MM.1S (cell line): ENCODE data around the gene FAM118B.
A peak's percentile ranks its signal among the peaks of the same experiment; 100 is the strongest.

Source experiments
- DNase-seq: peaks from one replicate; pipeline ENCODE4 v3.0.0-alpha.2; 2015
- H2AFZ ChIP-seq: fragments of 300-600 bp; sonication (generic); 2 replicates; pipeline ENCODE4 v1.6.0; 2016; ENCODE audit warnings: antibody characterized with exemption, low read length
- H3F3A ChIP-seq: fragments of 300-600 bp; sonication (generic); 2 replicates; pipeline ENCODE4 v1.6.1; 2016; ENCODE audit warnings: mild to moderate bottlenecking, antibody characterized with exemption, low read length, moderate library complexity, mixed read lengths; ENCODE audit not compliant: insufficient read depth
- H3K27ac ChIP-seq: fragments of 300-600 bp; sonication (generic); 2 replicates; pipeline ENCODE4 v1.5.1; 2016; ENCODE audit warnings: mild to moderate bottlenecking, low read length
- H3K27me3 ChIP-seq: fragments of 300-600 bp; sonication (generic); replicated peaks from 2 replicates; pipeline ENCODE4 v1.6.0; 2016; ENCODE audit warnings: low read length; ENCODE audit not compliant: insufficient read depth
- H3K36me3 ChIP-seq: fragments of 300-600 bp; sonication (generic); replicated peaks from 2 replicates; pipeline ENCODE4 v1.6.1; 2016; ENCODE audit warnings: mild to moderate bottlenecking, low read length, mixed read lengths; ENCODE audit not compliant: insufficient read depth
- H3K4me1 ChIP-seq: fragments of 300-600 bp; sonication (generic); 2 replicates; pipeline ENCODE4 v1.6.1; 2016; ENCODE audit warnings: low read length, mixed read lengths
- H3K4me2 ChIP-seq: fragments of 300-600 bp; sonication (generic); 2 replicates; pipeline ENCODE4 v1.6.0; 2016; ENCODE audit warnings: low read depth, low read length
- H3K4me3 ChIP-seq: fragments of 300-600 bp; sonication (generic); 2 replicates; pipeline ENCODE4 v1.5.1; 2016; ENCODE audit warnings: low read length, mixed read lengths
- H3K79me2 ChIP-seq: fragments of 300-600 bp; sonication (generic); 2 replicates; pipeline ENCODE4 v1.6.1; 2016; ENCODE audit warnings: mixed run types, low read length, mixed read lengths
- H3K9ac ChIP-seq: fragments of 300-600 bp; sonication (generic); 2 replicates; pipeline ENCODE4 v1.6.1; 2016; ENCODE audit warnings: low read length, mixed read lengths
- H3K9me2 ChIP-seq: fragments of 300-600 bp; sonication (generic); replicated peaks from 2 replicates; pipeline ENCODE4 v1.6.1; 2016; ENCODE audit warnings: mild to moderate bottlenecking, low read length, mixed read lengths; ENCODE audit not compliant: insufficient read depth
- H3K9me3 ChIP-seq: fragments of 300-600 bp; sonication (generic); replicated peaks from 2 replicates; pipeline ENCODE4 v1.6.1; 2016; ENCODE audit warnings: mild to moderate bottlenecking, low read length, mixed read lengths; ENCODE audit not compliant: insufficient read depth
- H4K20me1 ChIP-seq: fragments of 300-600 bp; sonication (generic); 2 replicates; pipeline ENCODE4 v1.6.1; 2016; ENCODE audit warnings: mild to moderate bottlenecking, low read length, moderate library complexity, mixed read lengths; ENCODE audit not compliant: insufficient read depth
- CTCF ChIP-seq: fragments of 300-600 bp; sonication (generic); IDR thresholded peaks from 2 replicates; pipeline ENCODE4 v1.5.1; 2016; ENCODE audit warnings: antibody characterized with exemption, low read length, mixed read lengths
- EZH2 ChIP-seq: fragments of 300-600 bp; sonication (generic); optimal IDR thresholded peaks from 2 replicates; pipeline ENCODE3; 2017; ENCODE audit warnings: low read depth, mild to moderate bottlenecking, antibody characterized with exemption, low read length, mixed read lengths
- EZH2phosphoT487 ChIP-seq: fragments of 300-600 bp; sonication (generic); IDR thresholded peaks from 2 replicates; pipeline ENCODE4 v1.6.1; 2018; ENCODE audit warnings: antibody characterized with exemption, low read length

Gene FAM118B

GRCh38 chr11:126212089-126212660 is 593 bp downstream of the FAM118B start:
- Histone ChIP-seq H3K4me1 (peaks cover 11% of the 10 kb centered on the region), H3K9me2 (no peaks in the 10 kb centered on the region), H3K4me3 (peak overlapping the region; percentile 99), H3K9ac (peak overlapping the region; percentile 88), H3K36me3 (peaks cover 4% of the 10 kb centered on the region; the same call in 1 of the 2 replicates), H3K27me3 (no peaks in the 10 kb centered on the region), H3K79me2 (peaks cover 81% of the 10 kb centered on the region), H3K9me3 (no peaks in the 10 kb centered on the region), H3F3A (no peaks in the 10 kb centered on the region), H2AFZ (peak overlapping the region; percentile 36), H4K20me1 (no peaks in the 10 kb centered on the region), H3K4me2 (peak overlapping the region; percentile 86), H3K27ac (no peak overlapping the region)
- TF ChIP-seq EZH2, result no peak
- no peak for TF ChIP-seq EZH2phosphoT487
- no peak for TF ChIP-seq CTCF
- DNase-seq, result no peak

GRCh38 chr11:126214441-126214840 is 2.9 kb downstream of the FAM118B start:
- Histone ChIP-seq H2AFZ (no peak overlapping the region), H4K20me1 (no peaks in the 10 kb centered on the region), H3K9me2 (no peaks in the 10 kb centered on the region), H3K9ac (no peak overlapping the region), H3K4me1 (peaks cover 11% of the 10 kb centered on the region), H3K27ac (no peak overlapping the region), H3K36me3 (no peaks in the 10 kb centered on the region; the same call in 1 of the 2 replicates), H3K27me3 (no peaks in the 10 kb centered on the region), H3K79me2 (peaks cover 88% of the 10 kb centered on the region), H3K9me3 (no peaks in the 10 kb centered on the region), H3K4me2 (no peak overlapping the region), H3F3A (no peaks in the 10 kb centered on the region), H3K4me3 (no peak overlapping the region)
- DNase-seq, result no peak
- TF ChIP-seq CTCF (no peak), EZH2 (no peak), EZH2phosphoT487 (no peak)

GRCh38 chr11:126214841-126215240 is 3.3 kb downstream of the FAM118B start:
- Histone ChIP-seq H4K20me1 (no peaks in the 10 kb centered on the region), H3K36me3 (no peaks in the 10 kb centered on the region), H3K9me3 (no peaks in the 10 kb centered on the region), H3K79me2 (peaks cover 88% of the 10 kb centered on the region), H3K27me3 (no peaks in the 10 kb centered on the region), H3K4me2 (no peak overlapping the region), H3K27ac (no peak overlapping the region), H2AFZ (no peak overlapping the region), H3K9ac (no peak overlapping the region), H3K4me3 (no peak overlapping the region), H3K9me2 (no peaks in the 10 kb centered on the region), H3K4me1 (peaks cover 11% of the 10 kb centered on the region), H3F3A (no peaks in the 10 kb centered on the region)
- TF ChIP-seq EZH2 (no peak), EZH2phosphoT487 (no peak), CTCF (no peak)
- DNase-seq, result no peak
